IMR-90 (cell line): ENCODE measurements around the gene DEAF1.

ENCODE experiments used
- BHLHE40 ChIP-seq: fragments of 150-350 bp; IDR thresholded peaks from 2 replicates; pipeline ENCODE4 v1.6.1; 2016; ENCODE audit warnings: mild to moderate bottlenecking, low read depth, low read length
- CEBPB ChIP-seq: IDR thresholded peaks from 2 replicates; pipeline ENCODE4 v1.6.1; 2012; ENCODE audit warnings: low read depth, low read length, improper control_type of control experiment
- CTCF ChIP-seq: conservative IDR thresholded peaks from 2 replicates; pipeline ENCODE4 v1.5.1; 2012; ENCODE audit warnings: mild to moderate bottlenecking, low read depth, low read length, improper control_type of control experiment
- FOS ChIP-seq: fragments of 150-350 bp; IDR thresholded peaks from 2 replicates; pipeline ENCODE4 v1.6.1; 2016; ENCODE audit warnings: low read depth, low read length
- POLR2A ChIP-seq: IDR thresholded peaks from 2 replicates; pipeline ENCODE4 v1.6.1; 2012; ENCODE audit warnings: mild to moderate bottlenecking, low read depth, low read length
- RAD21 ChIP-seq: IDR thresholded peaks from 2 replicates; pipeline ENCODE4 v1.6.1; 2012; ENCODE audit warnings: low read length, improper control_type of control experiment
- RFX5 ChIP-seq: IDR thresholded peaks from 2 replicates; pipeline ENCODE4 v1.8.0; 2012; ENCODE audit warnings: low read depth, mild to moderate bottlenecking, low read length, moderate library complexity
- SMC3 ChIP-seq: fragments of 150-350 bp; IDR thresholded peaks from 2 replicates; pipeline ENCODE4 v1.6.1; 2016; ENCODE audit warnings: low read depth, mild to moderate bottlenecking, antibody characterized with exemption, low read length, moderate library complexity

- TF ChIP-seq CTCF = peak; percentile 80
- no peak for TF ChIP-seq RFX5
- no peak for TF ChIP-seq POLR2A
- TF ChIP-seq CEBPB = no peak
- TF ChIP-seq RAD21 = peak; percentile 77
- peak; percentile 71 for TF ChIP-seq SMC3
- no peak for TF ChIP-seq FOS
- TF ChIP-seq BHLHE40 = no peak
Measured at GRCh38 chr11:723120-723883, 28.3 kb upstream of the DEAF1 start.
